ENCODE data around the gene PRCC. TPM values are rescaled to one million over a fixed set of nuclear protein-coding genes. Genes with fewer than 3 reads are reported as not detected.

Gene PRCC
- total and polyA plus RNA-seq, 2 of the 4 experiments (the other 2 are of a cell fraction): 10.6 to 59.6 TPM

DNA sequence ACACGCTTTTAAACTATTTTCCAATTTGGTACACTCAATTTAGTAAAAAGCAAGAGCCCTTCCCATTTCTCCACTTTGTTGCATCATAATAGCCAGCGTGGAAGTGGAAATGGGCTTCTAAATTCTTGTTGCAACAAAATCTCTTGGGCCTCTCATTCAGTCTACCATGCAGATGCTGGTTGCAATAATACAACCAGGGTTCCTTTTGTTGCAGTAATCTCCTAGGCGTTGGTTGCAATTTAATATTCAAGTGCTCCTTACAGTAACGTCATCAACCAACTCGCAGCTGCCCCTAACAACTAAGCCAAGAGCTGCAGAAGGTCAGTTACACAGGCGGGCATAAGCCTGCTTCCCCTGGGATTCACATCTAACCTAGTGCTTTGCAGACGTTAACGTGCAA lies 13.1 kb upstream of the PRCC start:
- TF ChIP-seq, protein P1, sequence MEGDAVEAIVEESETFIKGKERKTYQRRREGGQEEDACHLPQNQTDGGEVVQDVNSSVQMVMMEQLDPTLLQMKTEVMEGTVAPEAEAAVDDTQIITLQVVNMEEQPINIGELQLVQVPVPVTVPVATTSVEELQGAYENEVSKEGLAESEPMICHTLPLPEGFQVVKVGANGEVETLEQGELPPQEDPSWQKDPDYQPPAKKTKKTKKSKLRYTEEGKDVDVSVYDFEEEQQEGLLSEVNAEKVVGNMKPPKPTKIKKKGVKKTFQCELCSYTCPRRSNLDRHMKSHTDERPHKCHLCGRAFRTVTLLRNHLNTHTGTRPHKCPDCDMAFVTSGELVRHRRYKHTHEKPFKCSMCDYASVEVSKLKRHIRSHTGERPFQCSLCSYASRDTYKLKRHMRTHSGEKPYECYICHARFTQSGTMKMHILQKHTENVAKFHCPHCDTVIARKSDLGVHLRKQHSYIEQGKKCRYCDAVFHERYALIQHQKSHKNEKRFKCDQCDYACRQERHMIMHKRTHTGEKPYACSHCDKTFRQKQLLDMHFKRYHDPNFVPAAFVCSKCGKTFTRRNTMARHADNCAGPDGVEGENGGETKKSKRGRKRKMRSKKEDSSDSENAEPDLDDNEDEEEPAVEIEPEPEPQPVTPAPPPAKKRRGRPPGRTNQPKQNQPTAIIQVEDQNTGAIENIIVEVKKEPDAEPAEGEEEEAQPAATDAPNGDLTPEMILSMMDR (conservative IDR thresholded peaks at IDR 0.05; ENCODE audit: low read depth, low read length): no peak
- TF ChIP-seq FOS (IDR thresholded peaks at IDR 0.05; ENCODE audit: low read depth, low read length): no peak
- TF ChIP-seq RCOR1 (IDR thresholded peaks at IDR 0.05; ENCODE audit: insufficient replicate concordance, low read length): no peak
- no peak for TF ChIP-seq MAFK (IDR thresholded peaks at IDR 0.05; ENCODE audit: low read depth, low read length)
- TF ChIP-seq, protein P2, sequence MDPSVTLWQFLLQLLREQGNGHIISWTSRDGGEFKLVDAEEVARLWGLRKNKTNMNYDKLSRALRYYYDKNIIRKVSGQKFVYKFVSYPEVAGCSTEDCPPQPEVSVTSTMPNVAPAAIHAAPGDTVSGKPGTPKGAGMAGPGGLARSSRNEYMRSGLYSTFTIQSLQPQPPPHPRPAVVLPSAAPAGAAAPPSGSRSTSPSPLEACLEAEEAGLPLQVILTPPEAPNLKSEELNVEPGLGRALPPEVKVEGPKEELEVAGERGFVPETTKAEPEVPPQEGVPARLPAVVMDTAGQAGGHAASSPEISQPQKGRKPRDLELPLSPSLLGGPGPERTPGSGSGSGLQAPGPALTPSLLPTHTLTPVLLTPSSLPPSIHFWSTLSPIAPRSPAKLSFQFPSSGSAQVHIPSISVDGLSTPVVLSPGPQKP (IDR thresholded peaks at IDR 0.05; ENCODE audit: borderline replicate concordance, low read depth, low read length): no peak
- TF ChIP-seq RAD21 (IDR thresholded peaks at IDR 0.05; ENCODE audit: low read length): no peak
- no peak for TF ChIP-seq MAZ (IDR thresholded peaks at IDR 0.05; ENCODE audit: borderline replicate concordance, low read depth, low read length)
- TF ChIP-seq SMC3 (IDR thresholded peaks at IDR 0.05; ENCODE audit: low read depth, low read length): no peak
- TF ChIP-seq MXI1 (IDR thresholded peaks at IDR 0.05; ENCODE audit: borderline replicate concordance, low read depth, low read length): no peak
- no peak for TF ChIP-seq NFE2L2 (IDR thresholded peaks at IDR 0.05; ENCODE audit: low read depth, low read length)

More for the DNA sequence above, 13.1 kb upstream of the PRCC start:
- H3K27ac ChIP-seq (ENCODE audit: insufficient read depth, low read length): no peak overlapping the region
- H3K36me3 ChIP-seq (ENCODE audit: control insufficient read depth, insufficient read depth, low read length): no peaks in the 10 kb centered on the region
- no peak for ATAC-seq (ENCODE audit: low read depth)
- no peak overlapping the region for H2BK20ac ChIP-seq (ENCODE audit: low read depth, low read length)
- no peak overlapping the region for H2BK5ac ChIP-seq (ENCODE audit: low read depth, low read length, poor library complexity, severe bottlenecking)
- ChIA-PET CTCF (no interaction called here), POLR2A (ENCODE audit: unreplicated experiment) (no interaction called here)
- H4K8ac ChIP-seq (ENCODE audit: low read depth in 2 of 2, low read length in 2 of 2): no peak overlapping the region
- intact Hi-C loops (cut with micrococcal nuclease): no loop called here
- in situ Hi-C loops (cut with MboI; ENCODE audit: low sequenced_read_pairs): no loop called here
- no peaks in the 10 kb centered on the region for H4K20me1 ChIP-seq (ENCODE audit: insufficient read depth, low read length)
- no peak overlapping the region for H3K14ac ChIP-seq (replicated peaks; ENCODE audit: low read depth, low read length)
- peaks cover 10 to 29% of the 10 kb centered on the region in 2 experiments for H3K79me1 ChIP-seq (ENCODE audit: low read depth in 1 of 2, low read length in 2 of 2)
- no peak overlapping the region for H4K5ac ChIP-seq (ENCODE audit: low read depth, low read length)
- no peak overlapping the region for H2BK120ac ChIP-seq (ENCODE audit: low read depth, low read length)
- H3K56ac ChIP-seq (ENCODE audit: extremely low read depth, insufficient read depth, low read length): no peak overlapping the region
- H2AK9ac ChIP-seq (replicated peaks; ENCODE audit: low read depth, low read length, poor library complexity): no peak overlapping the region
- H2AFZ ChIP-seq (replicated peaks; ENCODE audit: low read length, poor library complexity): no peak overlapping the region
- H3K4me2 ChIP-seq (ENCODE audit: low read depth, low read length): no peak overlapping the region
- BruUV-seq (replicated peaks): no TSS peak
- H3K9me1 ChIP-seq (ENCODE audit: insufficient read depth, low read length): 0 out of 2 replicates have a peak, but pooled peaks cover 3% of the 10 kb centered on the region
- H2BK15ac ChIP-seq (ENCODE audit: low read depth, low read length): no peak overlapping the region
- no peak overlapping the region for H3K4ac ChIP-seq (ENCODE audit: low read depth, low read length)
- H3K27me3 ChIP-seq (ENCODE audit: control insufficient read depth, insufficient read depth, low read length): no peaks in the 10 kb centered on the region
- 96% methylated on average over 4 of the region's 8 CpGs; no CpG with 5 or more reads in 1 of the 2 experiments for WGBS, 2 experiments (ENCODE audit: extremely low coverage in 2 of 2, insufficient read length in 1 of 2)
- no peak overlapping the region for H2AK5ac ChIP-seq (ENCODE audit: low read depth, low read length)
- H3K4me3 ChIP-seq (ENCODE audit: insufficient read depth, low read depth, low read length): no peak overlapping the region
- no peaks in the 10 kb centered on the region for H3K9me3 ChIP-seq (ENCODE audit: control insufficient read depth, insufficient read depth, low read length)
- H4K91ac ChIP-seq (ENCODE audit: insufficient read depth, low read depth, low read length): no peak overlapping the region
- no peak for DNase-seq
- H3K4me1 ChIP-seq (ENCODE audit: control insufficient read depth, insufficient read depth, low read length): peaks cover 11% of the 10 kb centered on the region
- no peak overlapping the region for H3K18ac ChIP-seq (ENCODE audit: low read depth, low read length)
- dilution Hi-C loops (cut with HindIII; ENCODE audit: low sequenced_read_pairs, unreplicated experiment): no loop called here
- no peak overlapping the region for H3K9ac ChIP-seq (ENCODE audit: low read depth, low read length)
- H3K23ac ChIP-seq (ENCODE audit: low read depth, low read length): no peak overlapping the region

Measured in IMR-90 (cell line).